Memory B cell (primary cell): ENCODE results near the gene GALNS.

ENCODE experiments used
- ATAC-seq: fragments of 150-1000 bp; cut with Tn5 transposase; 2 replicates; pipeline ENCODE4 v1.10.0; 2021; ENCODE audit warnings: low read depth, mild to moderate bottlenecking, moderate library complexity
- DNase-seq, 2 donors: peaks; one replicate each; pipeline ENCODE4 v3.0.0; 2022; ENCODE audit warnings: low spot score in 2 of 2
- H3K27ac Mint-ChIP-seq: one replicate; pipeline ENCODE4 v1.8.0; 2022; ENCODE audit warnings: mild to moderate bottlenecking, moderate library complexity, mixed read lengths
- H3K27me3 Mint-ChIP-seq: one replicate; pipeline ENCODE4 v1.8.0; 2022; ENCODE audit warnings: mixed read lengths
- H3K36me3 Mint-ChIP-seq: one replicate; pipeline ENCODE4 v1.8.0; 2022; ENCODE audit warnings: mild to moderate bottlenecking, mixed read lengths
- H3K4me1 Mint-ChIP-seq: one replicate; pipeline ENCODE4 v1.8.0; 2022; ENCODE audit warnings: mixed read lengths
- H3K4me3 Mint-ChIP-seq: one replicate; pipeline ENCODE4 v1.8.0; 2022; ENCODE audit warnings: mild to moderate bottlenecking, moderate library complexity, mixed read lengths
- H3K9me3 Mint-ChIP-seq: one replicate; pipeline ENCODE4 v1.8.0; 2022; ENCODE audit warnings: mixed read lengths

The GALNS gene

DNA sequence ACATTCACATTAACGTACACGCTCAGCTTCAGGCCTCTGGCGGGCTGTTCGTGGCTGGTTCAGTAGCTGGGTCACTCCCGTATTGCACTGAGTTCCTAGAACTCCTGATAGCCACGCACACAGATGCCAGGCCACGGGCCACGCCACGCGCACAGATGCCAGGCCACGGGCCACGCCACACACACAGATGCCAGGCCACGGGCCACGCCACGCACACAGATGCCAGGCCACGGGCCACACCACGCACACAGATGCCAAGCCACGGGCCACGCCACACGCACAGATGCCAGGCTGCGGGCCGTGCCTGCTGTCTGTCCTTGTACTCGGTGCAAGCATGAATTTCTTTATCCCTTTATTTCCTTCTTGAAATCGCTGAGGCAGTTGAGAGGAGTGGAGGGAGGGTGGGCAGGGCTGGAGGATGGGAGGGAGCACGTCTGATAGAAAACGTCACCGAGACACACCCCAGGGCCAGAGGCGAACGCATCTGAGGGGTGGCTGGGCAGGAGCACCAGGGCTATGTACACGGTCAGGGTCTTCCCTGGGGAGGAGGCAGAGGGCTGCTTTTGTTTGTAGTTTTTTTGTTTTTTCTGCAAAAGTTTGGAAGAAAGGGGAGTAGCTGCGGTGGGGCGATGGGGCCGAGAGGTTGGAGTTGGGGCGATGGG is 18.3 kb upstream of the GALNS start:
- Mint-ChIP-seq H3K27ac (no peak overlapping the region), H3K36me3 (peaks cover 27% of the 10 kb centered on the region), H3K4me3 (no peak overlapping the region), H3K4me1 (peaks cover 9% of the 10 kb centered on the region), H3K27me3 (peaks cover 6% of the 10 kb centered on the region), H3K9me3 (no peaks in the 10 kb centered on the region)
- DNase-seq (no peak), ATAC-seq (no peak)

DNA sequence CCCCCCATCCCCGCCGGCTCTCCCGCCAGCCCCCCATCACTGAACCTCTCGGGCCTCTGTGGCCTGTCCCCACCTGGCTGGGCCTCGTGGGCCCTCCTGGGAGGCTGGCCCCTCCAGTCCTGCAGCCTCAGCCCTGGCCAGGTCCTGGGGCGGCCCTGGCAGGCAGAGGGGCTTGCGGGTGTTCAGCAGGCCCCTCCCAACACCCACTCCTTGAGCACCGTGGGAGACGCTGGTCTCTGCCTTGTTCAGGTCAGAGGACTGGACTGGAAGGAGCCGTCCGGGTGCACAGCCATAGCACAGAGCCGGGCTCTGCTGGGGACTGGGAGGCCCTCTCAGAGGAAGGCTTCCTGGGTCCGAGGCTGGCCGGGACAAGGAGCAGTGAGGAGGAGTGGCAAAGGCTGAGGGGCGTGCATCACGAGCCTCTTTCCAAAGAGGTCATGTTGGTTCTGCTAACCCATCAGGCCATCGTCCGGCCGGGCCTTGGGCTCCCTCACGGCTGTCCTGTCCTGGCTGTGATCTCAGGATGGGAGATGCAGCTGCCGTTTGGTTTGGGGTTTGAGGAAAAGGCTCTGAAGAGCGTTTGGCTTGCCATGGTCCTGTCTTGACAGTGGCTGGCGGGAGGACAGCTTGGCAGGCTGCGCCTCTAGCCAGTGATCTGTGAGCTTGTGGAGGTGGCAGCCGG is 16.0 kb upstream of the GALNS start:
- no peak for DNase-seq
- H3K4me3 Mint-ChIP-seq: no peak overlapping the region
- H3K36me3 Mint-ChIP-seq: peaks cover 20% of the 10 kb centered on the region
- H3K27ac Mint-ChIP-seq: peak overlapping the region; percentile 76
- no peak for ATAC-seq
- no peaks in the 10 kb centered on the region for H3K9me3 Mint-ChIP-seq
- H3K27me3 Mint-ChIP-seq: peaks cover 6% of the 10 kb centered on the region
- H3K4me1 Mint-ChIP-seq: peaks cover 9% of the 10 kb centered on the region

- Mint-ChIP-seq H3K9me3 (no peaks in the 10 kb centered on the region), H3K4me3 (no peak overlapping the region), H3K27ac (no peak overlapping the region), H3K36me3 (peaks cover 16% of the 10 kb centered on the region), H3K4me1 (peaks cover 10% of the 10 kb centered on the region), H3K27me3 (peaks cover 6% of the 10 kb centered on the region)
- ATAC-seq: no peak
- DNase-seq: no peak
These were observed 15.1 kb upstream of the GALNS start for GRCh38 chr16:88871730-88872416.

GRCh38 chr16:88871349-88871702 is 14.6 kb upstream of the GALNS start:
- Mint-ChIP-seq H3K36me3 (peaks cover 13% of the 10 kb centered on the region), H3K27ac (peak overlapping the region; percentile 86), H3K4me1 (peaks cover 12% of the 10 kb centered on the region), H3K9me3 (no peaks in the 10 kb centered on the region), H3K4me3 (peak overlapping the region; percentile 47), H3K27me3 (peaks cover 8% of the 10 kb centered on the region)
- ATAC-seq (peak; percentile 14), DNase-seq (no peak)

DNA sequence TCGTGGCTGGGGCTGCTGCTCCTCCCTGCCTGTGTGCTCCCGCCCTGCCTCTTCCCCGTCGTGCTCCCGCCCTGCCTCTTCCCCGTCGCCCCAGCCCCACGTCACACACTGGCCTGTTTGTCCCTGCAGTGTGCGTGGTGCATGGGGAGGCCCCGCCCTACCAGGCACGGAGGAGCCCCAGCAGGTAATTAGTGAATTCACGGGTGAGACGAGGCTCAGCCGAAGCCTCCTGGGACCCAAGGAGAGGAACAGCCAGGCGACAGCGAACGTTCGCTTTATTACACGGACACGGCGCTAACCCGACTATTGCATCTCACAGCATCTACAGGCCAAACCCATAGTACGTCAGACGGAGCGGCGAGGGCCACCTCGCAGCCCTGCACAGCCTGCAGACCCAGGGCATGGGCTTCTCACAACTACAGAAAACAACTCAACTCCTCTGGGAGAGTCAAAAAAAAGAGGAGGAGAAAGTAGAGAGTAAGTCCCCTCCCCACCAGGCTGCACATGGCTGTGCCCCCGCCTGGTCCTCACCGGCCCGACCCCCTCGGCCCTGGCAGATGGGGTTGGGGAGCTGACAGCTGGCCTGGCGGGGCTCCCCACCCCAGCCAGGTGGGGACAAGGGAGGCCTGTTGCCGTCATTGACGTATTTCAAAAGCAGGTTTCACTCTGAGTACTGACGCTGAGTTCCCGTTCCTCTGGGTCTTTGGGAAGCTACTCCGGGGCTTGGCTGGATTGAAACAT is 14.0 kb upstream of the GALNS start:
- peak overlapping the region; percentile 86 for H3K27ac Mint-ChIP-seq
- H3K4me3 Mint-ChIP-seq: peak overlapping the region; percentile 67
- no peaks in the 10 kb centered on the region for H3K9me3 Mint-ChIP-seq
- peaks cover 8% of the 10 kb centered on the region for H3K27me3 Mint-ChIP-seq
- H3K4me1 Mint-ChIP-seq: peaks cover 12% of the 10 kb centered on the region
- ATAC-seq: peak; percentile 67
- H3K36me3 Mint-ChIP-seq: peaks cover 10% of the 10 kb centered on the region
- peak; percentile 31 to 34 for DNase-seq

DNA sequence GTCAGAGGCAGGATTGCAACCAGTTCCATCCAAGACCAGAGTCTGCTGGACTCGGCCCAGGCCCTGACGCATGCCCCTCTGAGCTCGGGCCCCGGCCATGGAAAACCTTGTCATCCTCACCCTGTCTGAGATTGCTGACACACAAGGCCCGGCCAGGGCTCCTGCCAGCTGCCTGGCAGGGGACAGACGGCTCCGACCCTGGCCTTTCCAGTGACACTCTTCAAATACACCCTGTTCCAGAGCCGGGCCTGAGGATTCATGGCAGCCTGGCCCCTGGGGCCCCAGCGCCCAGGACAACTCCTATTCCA is 12.9 kb upstream of the GALNS start:
- Mint-ChIP-seq H3K9me3 (no peaks in the 10 kb centered on the region), H3K4me3 (no peak overlapping the region), H3K4me1 (peaks cover 12% of the 10 kb centered on the region), H3K27ac (no peak overlapping the region), H3K36me3 (peaks cover 3% of the 10 kb centered on the region), H3K27me3 (peaks cover 8% of the 10 kb centered on the region)
- no peak for ATAC-seq
- DNase-seq: no peak

DNA sequence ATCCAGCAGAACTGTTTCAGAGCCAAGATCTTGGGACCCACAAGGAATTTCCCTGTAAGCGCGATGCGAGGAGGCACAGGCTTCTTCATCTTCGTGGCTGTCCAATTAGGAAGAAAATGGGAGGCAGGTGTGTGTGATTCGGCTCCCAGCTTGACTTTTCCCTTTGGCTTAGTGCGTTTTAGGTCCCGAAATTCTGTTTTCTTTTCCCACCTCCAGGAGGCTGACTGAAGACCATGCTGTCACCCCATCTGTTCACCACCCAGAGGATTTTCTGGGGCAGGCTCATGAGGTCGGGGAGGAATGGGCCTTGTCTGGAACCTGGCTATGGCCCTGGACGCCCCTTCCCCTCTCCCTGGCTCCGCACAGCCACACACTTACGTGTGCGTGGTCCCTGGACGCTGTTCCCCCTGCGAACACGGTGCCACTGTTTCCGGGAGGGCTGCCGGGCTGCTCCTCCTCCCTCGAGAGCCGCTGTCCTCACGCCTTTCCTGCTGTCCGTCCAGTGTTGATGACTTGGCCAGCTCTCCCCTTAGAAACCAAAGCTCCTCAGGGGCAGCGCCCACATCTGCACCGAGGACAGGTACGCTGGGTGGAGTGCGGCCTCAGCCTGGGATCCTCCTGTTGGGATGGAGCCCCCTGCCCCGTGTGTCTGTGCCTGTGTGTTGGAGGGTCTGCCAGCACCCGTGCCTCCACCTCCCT is 12.4 kb upstream of the GALNS start:
- H3K27me3 Mint-ChIP-seq: peaks cover 8% of the 10 kb centered on the region
- no peak overlapping the region for H3K4me3 Mint-ChIP-seq
- DNase-seq (no peak), ATAC-seq (no peak)
- no peaks in the 10 kb centered on the region for H3K9me3 Mint-ChIP-seq
- H3K27ac Mint-ChIP-seq: no peak overlapping the region
- H3K36me3 Mint-ChIP-seq: peaks cover 2% of the 10 kb centered on the region
- H3K4me1 Mint-ChIP-seq: peaks cover 12% of the 10 kb centered on the region

DNA sequence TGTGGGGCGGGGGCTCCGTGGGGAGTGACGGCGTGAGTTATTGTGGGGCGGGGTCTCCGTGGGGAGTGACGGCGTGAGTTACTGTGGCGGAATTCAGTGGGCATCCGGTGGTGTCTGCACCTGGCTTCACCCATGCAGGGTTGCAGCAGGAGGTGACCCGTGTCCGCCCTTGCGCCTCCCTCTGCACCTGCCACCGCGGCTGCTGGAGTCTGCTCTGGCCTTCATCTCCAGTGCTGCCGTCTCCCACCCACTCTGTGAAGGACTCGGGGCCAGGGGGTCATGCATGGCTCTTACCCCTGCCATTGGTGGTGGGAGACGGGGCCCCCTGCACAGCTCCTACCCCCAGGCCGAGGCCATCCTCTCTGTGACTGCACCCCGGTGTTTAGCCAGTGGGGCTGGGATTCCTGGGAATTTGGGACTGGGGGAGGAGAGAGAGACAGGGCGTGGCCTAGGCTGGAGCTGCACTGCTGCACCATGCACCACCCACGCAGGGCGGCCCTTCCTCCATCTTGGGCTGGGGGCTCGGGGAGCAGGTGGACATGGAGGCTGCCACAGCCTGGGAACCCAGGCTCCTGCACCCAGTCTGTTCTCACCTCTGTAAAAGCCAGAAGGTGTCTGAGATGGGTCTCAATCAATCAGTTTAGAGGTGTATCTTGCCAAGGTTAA is 11.0 kb upstream of the GALNS start:
- H3K9me3 Mint-ChIP-seq: no peaks in the 10 kb centered on the region
- H3K27ac Mint-ChIP-seq: no peak overlapping the region
- ATAC-seq (no peak), DNase-seq (no peak)
- no peak overlapping the region for H3K4me3 Mint-ChIP-seq
- peaks cover 12% of the 10 kb centered on the region for H3K4me1 Mint-ChIP-seq
- peaks cover 8% of the 10 kb centered on the region for H3K27me3 Mint-ChIP-seq
- H3K36me3 Mint-ChIP-seq: no peaks in the 10 kb centered on the region

DNA sequence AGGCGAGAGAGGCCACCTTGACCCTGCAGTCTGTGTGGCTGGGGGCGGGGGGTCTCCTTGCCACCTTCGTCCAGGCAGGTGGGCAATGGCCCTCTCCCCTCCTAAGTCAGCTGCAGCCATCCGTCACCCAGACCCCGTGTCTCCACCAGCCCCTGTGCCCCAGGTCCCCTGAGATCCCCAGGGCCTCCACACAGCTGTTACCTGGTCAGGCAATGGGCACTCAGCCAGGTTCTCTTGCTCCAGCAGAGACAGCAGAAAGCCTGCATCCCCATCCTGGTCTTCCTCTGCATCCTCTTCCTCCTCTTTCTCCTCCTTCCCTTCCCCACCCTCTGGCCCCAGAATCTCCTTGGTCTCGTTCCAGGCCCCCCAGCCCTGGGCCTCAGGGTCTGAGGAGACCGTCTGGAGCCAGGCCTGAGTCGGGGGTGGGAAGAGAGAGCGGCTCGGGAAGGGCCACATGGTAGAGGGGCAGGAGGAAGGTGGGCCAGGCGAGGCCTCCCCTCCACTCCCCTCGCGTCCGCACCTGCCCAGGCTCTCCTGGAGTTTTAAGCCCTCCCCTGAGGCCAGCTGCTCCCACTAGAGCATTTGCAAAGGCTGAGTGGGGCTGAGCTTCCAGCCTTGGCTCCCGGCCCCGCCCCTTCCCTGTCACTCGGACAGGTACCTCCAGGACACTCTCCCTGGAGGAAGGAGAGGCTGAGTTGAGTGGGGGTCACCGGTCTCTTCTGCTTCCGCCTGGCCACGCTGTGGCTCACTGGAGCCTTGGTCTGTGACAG is 9.6 kb upstream of the GALNS start, which contains the start of gene PABPN1L:
Gene PABPN1L (minus strand): TSS at position 510 of the 770 bp plus-strand sequence. CDS start 54 bp downstream, at position 456.
- H3K27me3 Mint-ChIP-seq: peaks cover 8% of the 10 kb centered on the region
- no peaks in the 10 kb centered on the region for H3K36me3 Mint-ChIP-seq
- H3K27ac Mint-ChIP-seq: peak within 1 kb of the TSS; percentile 67
- no peaks in the 10 kb centered on the region for H3K9me3 Mint-ChIP-seq
- DNase-seq: no peak
- peaks cover 11% of the 10 kb centered on the region for H3K4me1 Mint-ChIP-seq
- no peak for ATAC-seq
- H3K4me3 Mint-ChIP-seq: no peak within 1 kb of the TSS

DNA sequence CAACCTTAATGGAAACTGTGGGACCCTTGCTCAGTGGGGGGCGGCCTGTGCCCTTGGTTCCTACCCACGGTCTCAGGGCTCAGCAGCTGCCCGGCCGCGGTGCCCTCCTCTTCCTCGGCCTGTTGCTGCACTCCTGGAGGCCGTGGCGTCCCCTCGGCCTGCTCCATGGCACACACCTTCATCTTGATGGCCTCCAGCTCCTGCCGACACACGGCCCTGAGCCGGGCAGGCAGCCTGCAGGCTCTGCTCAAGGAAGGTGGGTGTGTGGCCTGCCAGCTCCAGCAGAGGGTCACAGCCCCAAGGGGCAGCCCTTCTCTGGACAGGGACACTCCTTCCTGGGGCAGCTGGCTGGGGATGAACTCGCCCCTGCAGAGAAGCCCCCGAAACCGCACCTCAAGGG is 9.0 kb upstream of the GALNS start:
- H3K27me3 Mint-ChIP-seq: peaks cover 5% of the 10 kb centered on the region
- peaks cover 2% of the 10 kb centered on the region for H3K36me3 Mint-ChIP-seq
- no peaks in the 10 kb centered on the region for H3K9me3 Mint-ChIP-seq

GRCh38 chr16:88865310-88865709 is 8.6 kb upstream of the GALNS start:
- Mint-ChIP-seq H3K36me3 (peaks cover 2% of the 10 kb centered on the region), H3K9me3 (no peaks in the 10 kb centered on the region), H3K4me1 (peaks cover 3% of the 10 kb centered on the region), H3K4me3 (no peak overlapping the region), H3K27ac (no peak overlapping the region), H3K27me3 (peaks cover 2% of the 10 kb centered on the region)
- DNase-seq: no peak
- no peak for ATAC-seq

More for the DNA sequence above, 9.0 kb upstream of the GALNS start:
- H3K4me1 Mint-ChIP-seq: peaks cover 6% of the 10 kb centered on the region
- no peak overlapping the region for H3K27ac Mint-ChIP-seq
- no peak overlapping the region for H3K4me3 Mint-ChIP-seq
- DNase-seq: no peak
- no peak for ATAC-seq

DNA sequence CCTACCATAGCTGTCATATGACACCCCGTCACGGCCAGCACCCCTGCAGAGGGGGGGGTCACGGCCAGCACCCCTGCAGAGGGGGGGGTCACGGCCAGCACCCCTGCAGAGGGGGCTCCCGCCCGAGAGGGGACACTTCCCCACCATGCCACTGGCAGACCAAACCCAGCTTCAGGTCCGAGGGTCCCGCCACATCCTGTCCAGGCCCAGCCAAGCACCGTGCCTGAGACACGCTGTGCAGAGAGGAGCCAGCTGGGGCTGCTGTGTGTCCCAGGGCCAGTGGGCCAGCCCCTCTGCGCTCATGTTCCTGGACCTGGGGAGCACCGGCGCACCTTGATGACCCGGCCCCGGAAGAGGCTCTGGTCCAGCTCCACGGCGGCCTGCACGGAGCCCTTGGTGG is 7.8 kb upstream of the GALNS start:
- no peak for DNase-seq
- ATAC-seq: no peak
- peaks cover 3% of the 10 kb centered on the region for H3K4me1 Mint-ChIP-seq
- H3K27me3 Mint-ChIP-seq: peaks cover 2% of the 10 kb centered on the region
- no peak overlapping the region for H3K4me3 Mint-ChIP-seq
- no peak overlapping the region for H3K27ac Mint-ChIP-seq
- H3K9me3 Mint-ChIP-seq: no peaks in the 10 kb centered on the region
- peaks cover 2% of the 10 kb centered on the region for H3K36me3 Mint-ChIP-seq

- ATAC-seq: no peak
- H3K9me3 Mint-ChIP-seq: no peaks in the 10 kb centered on the region
These were observed 7.4 kb upstream of the GALNS start for GRCh38 chr16:88864099-88864498.

More at GRCh38 chr16:88864099-88864498, 7.4 kb upstream of the GALNS start:
- Mint-ChIP-seq H3K36me3 (peaks cover 2% of the 10 kb centered on the region), H3K27me3 (peaks cover 2% of the 10 kb centered on the region), H3K27ac (no peak overlapping the region), H3K4me3 (no peak overlapping the region), H3K4me1 (peaks cover 3% of the 10 kb centered on the region)
- DNase-seq: no peak
